Left renal pelvis (tissue), 4 donors: ENCODE data around the gene SPOP. TPM values are rescaled to one million over a fixed set of nuclear protein-coding genes. Genes with fewer than 3 reads are reported as not detected.

Source experiments
- DNase-seq, 4 donors: peaks; one replicate each; pipeline ENCODE4 v3.0.0-alpha.2; 2013; ENCODE audit warnings: low read depth in 4 of 4, low spot score in 3 of 4
- polyA plus RNA-seq, 4 donors: library from polyadenylated mRNA; unstranded; fragments of 120-200 nt; gene quantifications; one replicate each; pipeline ENCODE4 v1.2.1, GENCODE V29; 2013; ENCODE audit not compliant: insufficient read length in 4 of 4

The SPOP gene
- polyA plus RNA-seq, 4 donors = 66.1 to 69.3 (median 66.5) TPM

- no peak for DNase-seq
Observed at GRCh38 chr17:49621420-49621819, 56.5 kb downstream of the SPOP start.

GRCh38 chr17:49618028-49618611 is 59.8 kb downstream of the SPOP start:
- no peak for DNase-seq

DNA sequence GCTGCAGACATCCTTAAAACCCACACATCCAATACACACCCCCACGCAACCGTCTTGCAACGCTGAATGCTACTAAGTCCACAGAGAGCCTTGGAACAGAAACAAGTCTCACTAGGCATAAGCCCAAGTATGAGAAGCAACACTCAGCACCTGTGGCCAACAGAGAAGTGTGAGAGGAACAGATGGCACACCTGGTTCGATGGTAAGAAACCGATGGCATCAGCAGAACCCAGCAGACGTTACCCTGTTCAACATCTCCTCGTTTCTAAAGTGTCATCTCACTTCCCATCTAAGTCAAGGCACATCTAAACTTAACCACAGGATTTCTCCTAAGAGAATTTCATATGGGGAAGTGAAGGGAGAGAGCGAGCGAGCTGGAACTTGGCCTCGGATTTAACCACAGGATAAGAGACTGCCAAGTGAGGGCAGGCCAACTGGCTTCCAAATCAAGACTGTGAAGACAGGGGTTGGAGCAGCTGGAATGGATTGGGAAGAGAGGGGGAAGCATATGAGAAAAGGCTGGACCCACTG is 61.2 kb downstream of the SPOP start:
- no peak for DNase-seq

- DNase-seq = no peak
Observed at GRCh38 chr17:49616086-49616485, 61.8 kb downstream of the SPOP start.

GRCh38 chr17:49613182-49613800 is 64.6 kb downstream of the SPOP start:
- no peak for DNase-seq

- DNase-seq = no peak
Observed at GRCh38 chr17:49612726-49613125, 65.2 kb downstream of the SPOP start.

GRCh38 chr17:49610883-49611584 is 66.9 kb downstream of the SPOP start:
- no peak for DNase-seq

DNA sequence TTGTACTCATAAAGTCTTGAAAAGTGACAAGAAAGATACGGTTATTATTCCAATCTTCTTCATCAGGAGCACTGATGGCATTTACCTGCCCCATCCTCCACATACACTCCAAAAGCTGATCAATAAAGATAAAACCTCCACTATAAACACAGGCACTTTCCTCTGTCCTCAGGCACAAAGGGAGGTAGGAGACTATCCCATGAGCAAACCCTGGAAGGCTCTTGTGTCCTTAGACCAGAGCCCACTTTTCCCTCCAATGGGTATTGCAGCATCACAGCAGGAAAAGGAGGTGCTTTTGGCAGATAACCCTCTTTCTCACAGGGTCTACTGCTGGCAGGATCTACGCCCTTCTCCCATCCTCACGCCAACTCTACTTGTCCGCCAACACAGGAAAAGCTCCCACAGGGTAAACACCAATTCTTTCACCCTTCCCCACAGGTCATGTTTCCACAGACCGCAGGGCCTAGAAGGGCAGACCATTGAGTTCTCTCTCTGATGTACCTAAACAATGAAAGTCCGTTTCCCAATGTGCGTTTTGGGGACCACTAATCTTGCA is 73.5 kb downstream of the SPOP start:
- no peak for DNase-seq

- no peak for DNase-seq
Observed at GRCh38 chr17:49603720-49604119, 74.2 kb downstream of the SPOP start.

GRCh38 chr17:49603238-49603637 is 74.7 kb downstream of the SPOP start:
- DNase-seq = no peak

- DNase-seq = no peak
Observed at GRCh38 chr17:49602783-49603182, 75.1 kb downstream of the SPOP start.

DNA sequence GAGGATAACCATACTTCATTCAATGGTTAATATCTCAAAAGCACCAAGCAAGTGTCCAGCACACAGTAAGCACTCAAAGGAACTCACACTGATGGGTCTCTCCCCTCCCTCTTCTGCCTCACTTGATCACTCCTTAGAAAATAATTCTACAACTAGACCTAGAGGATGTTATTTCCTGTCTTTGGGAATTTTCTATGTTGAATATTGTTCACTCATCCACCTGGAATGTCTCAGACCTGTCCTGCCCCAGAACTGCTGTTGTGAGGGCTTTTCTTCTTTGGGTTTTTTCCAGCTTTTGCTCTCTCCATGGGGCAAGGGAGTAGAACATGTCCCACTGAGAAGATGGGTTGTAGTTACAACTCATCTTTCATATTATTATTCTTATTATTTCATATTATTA is 76.9 kb downstream of the SPOP start:
- no peak for DNase-seq

DNA sequence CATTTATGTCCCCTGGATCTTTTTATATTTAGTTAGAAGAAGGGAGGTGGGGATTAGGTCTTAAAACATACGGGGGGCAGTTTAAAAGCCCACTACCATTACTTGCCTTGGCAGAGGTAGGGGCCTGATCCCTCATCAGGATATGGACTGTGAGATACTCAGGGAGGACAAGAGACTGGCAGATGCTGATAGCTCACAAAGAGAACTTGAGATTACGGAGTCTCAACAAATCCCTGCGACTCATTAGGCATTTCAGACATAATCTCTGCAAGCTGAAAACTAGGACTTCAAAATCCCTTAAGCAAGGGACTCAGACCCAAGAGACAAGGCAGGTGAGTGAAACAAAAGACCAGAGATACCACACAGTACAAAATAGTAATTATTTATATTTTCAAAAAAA is 79.0 kb downstream of the SPOP start:
- no peak for DNase-seq

DNA sequence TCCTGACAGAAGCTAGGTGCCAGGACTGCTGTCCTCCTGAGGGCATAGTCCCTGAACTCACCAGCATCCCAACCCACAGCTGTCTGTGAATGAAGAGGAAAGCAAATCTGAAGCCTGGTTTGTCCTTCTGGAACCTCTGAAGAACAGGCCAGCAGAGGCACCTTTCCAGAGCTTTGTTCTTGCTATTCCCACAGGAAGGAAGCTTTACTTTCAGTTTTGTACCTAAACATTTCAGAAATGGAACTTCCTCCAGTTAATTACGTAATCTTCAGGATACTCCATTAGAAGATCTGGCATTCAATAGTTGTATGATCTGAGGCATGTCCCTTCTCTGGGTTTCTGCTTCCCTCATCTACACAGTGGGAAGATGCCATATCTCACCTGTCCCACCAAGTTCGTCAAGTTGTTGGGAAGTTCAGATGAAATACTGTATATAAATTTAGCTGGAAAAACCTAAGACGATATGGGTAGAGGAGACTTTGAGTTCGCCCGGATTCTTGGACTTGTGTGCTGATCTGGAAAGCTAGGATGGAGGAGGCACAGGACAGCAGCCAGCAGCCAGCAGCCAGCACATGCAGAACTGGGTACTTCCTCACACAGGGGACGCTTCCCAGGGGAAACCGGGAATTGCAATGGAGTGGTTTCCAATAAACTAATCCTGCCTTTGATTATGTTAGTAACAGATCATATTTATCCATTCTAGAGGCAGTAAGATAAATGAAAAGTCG is 79.8 kb downstream of the SPOP start:
- no peak for DNase-seq

DNA sequence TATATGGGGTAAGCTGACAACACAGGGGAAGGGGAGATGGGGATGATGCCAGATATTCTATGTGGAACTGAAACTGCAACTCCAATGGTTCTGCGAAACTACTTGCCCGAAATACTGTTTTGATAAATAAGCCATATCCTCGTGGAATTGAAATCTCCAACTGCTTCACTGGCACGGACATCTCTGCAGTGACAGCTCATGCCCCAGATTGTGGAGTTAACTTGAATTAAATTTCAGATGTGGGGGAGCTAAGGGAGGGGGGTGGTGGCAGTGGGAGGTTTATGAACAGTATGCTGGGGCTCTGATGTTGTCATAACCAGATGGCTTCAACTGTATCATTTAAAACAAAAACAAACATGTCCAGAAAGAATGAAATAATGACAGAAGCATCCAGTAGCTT is 80.5 kb downstream of the SPOP start:
- DNase-seq = no peak

DNA sequence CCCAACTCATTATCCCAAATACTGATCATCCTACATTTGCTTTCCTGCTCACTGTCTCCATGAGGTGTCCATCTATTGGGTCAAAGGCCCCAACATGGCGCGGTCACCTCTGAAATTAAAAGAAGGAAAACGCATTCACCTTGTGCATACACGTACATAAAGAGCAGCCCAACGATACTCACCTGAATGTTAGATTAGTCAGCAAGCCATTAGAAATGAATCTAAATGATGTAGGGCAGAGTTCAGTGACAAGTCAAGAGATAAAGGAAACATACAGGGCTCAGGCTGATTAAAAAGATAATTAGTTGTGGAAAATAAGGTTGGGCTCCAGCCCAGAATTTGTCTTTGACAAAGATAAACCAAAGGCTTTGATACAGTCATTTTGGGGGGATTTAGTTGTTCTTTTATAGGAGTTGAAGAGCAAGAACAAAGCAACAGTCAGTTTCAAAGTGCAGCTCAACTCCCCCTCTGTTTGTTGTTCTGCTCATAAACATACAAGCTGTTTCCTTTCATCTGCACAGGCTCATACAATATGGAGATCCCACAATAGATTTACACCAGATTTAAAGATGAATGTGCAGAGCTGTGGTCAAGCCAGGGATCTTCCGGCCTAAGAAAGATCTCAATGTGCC is 81.2 kb downstream of the SPOP start:
- no peak for DNase-seq

- no peak for DNase-seq
Observed at GRCh38 chr17:49595980-49596379, 81.9 kb downstream of the SPOP start.

- DNase-seq = no peak
Observed at GRCh38 chr17:49595328-49595727, 82.6 kb downstream of the SPOP start.

- no peak for DNase-seq
Observed at GRCh38 chr17:49592263-49592662, 85.6 kb downstream of the SPOP start.

DNA sequence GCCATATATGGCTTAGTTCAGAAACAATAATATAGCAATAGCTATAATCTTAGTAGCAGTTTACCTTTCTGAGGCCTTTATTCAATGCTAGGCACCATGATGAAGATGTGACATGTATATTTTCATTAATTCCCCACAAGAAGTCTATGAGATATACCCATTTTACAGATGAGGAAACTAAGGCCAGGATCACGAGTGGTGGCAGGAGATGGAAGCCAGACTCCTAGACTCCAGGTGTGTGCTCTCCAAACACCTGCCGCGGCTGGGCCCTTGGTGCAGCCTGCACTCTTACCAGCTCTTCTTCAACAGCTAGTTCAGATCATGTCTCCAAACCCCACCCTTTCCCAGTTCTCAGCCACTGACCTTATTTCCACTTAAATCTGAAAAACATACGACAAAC is 87.0 kb downstream of the SPOP start:
- no peak for DNase-seq

DNA sequence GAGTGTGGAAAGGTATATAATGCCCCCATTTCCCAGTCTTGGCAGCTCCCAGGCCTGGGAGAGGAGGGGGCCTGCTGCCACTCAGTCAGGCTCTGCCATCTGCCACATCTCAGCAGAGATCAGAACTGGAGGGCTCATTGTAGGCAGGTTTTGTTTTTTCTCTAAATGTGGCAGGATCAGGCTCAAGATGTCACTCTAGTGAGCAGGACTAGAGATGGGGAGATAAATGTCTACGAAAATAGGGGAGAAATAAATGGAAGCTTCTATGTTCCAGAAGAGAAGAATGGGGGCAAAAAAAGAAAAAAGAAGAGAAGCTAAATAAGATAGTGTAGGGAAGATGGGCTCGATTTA is 88.3 kb downstream of the SPOP start:
- DNase-seq = no peak
